HepG2 (cell line): ENCODE data around the gene SETD1A. TPM values are rescaled to one million over a fixed set of nuclear protein-coding genes. Genes with fewer than 3 reads are reported as not detected.
A peak's percentile ranks its signal among the peaks of the same experiment; 100 is the strongest.

Source experiments
- ATF7-NPFF ChIP-seq: sonication (generic); formaldehyde crosslinking; IDR thresholded peaks from 2 replicates; pipeline ENCODE4 v1.8.1; 2023; ENCODE audit warnings: mild to moderate bottlenecking, low read depth, missing genetic modification reagents, moderate library complexity
- GLI4 ChIP-seq: sonication (generic); formaldehyde crosslinking; IDR thresholded peaks from 2 replicates; pipeline ENCODE4 v1.5.1; 2020; ENCODE audit warnings: missing genetic modification reagents, mild to moderate bottlenecking, moderate library complexity, borderline replicate concordance
- HDAC1 ChIP-seq: sonication (generic); formaldehyde crosslinking; IDR thresholded peaks from 2 replicates; pipeline ENCODE4 v1.5.1; 2020; ENCODE audit warnings: mild to moderate bottlenecking, missing genetic modification reagents
- NFIC ChIP-seq: IDR thresholded peaks from 2 replicates; pipeline ENCODE4 v1.6.1; 2012; ENCODE audit warnings: mild to moderate bottlenecking, low read length, inconsistent platforms
- SMARCC2 ChIP-seq: fragments of 450-650 bp; IDR thresholded peaks from 2 replicates; pipeline ENCODE4 v1.6.1; 2017; ENCODE audit warnings: antibody characterized with exemption, mild to moderate bottlenecking
- SRSF1 ChIP-seq: fragments of 200-400 bp; formaldehyde crosslinking; optimal IDR thresholded peaks from 2 replicates; pipeline ENCODE3; 2017; ENCODE audit warnings: mild to moderate bottlenecking, low read depth, low read length, moderate library complexity
- TBX2 ChIP-seq: sonication (generic); formaldehyde crosslinking; IDR thresholded peaks from 2 replicates; pipeline ENCODE4 v1.5.0; 2020; ENCODE audit warnings: missing genetic modification reagents, mild to moderate bottlenecking, borderline replicate concordance
- ZNF101 ChIP-seq: sonication (generic); formaldehyde crosslinking; IDR thresholded peaks from 2 replicates; pipeline ENCODE4 v1.4.0; 2020; ENCODE audit warnings: mild to moderate bottlenecking, low read depth, missing genetic modification reagents, borderline replicate concordance
- ZNF550 ChIP-seq: sonication (generic); formaldehyde crosslinking; IDR thresholded peaks from 2 replicates; pipeline ENCODE4 v1.4.0; 2020; ENCODE audit warnings: mild to moderate bottlenecking, missing genetic modification reagents, borderline replicate concordance
- ZNF572 ChIP-seq: sonication (generic); formaldehyde crosslinking; IDR thresholded peaks from 2 replicates; pipeline ENCODE4 v1.5.1; 2020; ENCODE audit warnings: mild to moderate bottlenecking, missing genetic modification reagents
- ZNF605 ChIP-seq: sonication (generic); formaldehyde crosslinking; IDR thresholded peaks from 2 replicates; pipeline ENCODE4 v1.8.0; 2022; ENCODE audit warnings: mild to moderate bottlenecking, missing genetic modification reagents
- ZNF616 ChIP-seq: sonication (generic); formaldehyde crosslinking; IDR thresholded peaks from 2 replicates; pipeline ENCODE4 v1.5.0; 2020; ENCODE audit warnings: low read depth, mild to moderate bottlenecking, missing genetic modification reagents
- ZNF768 ChIP-seq: sonication (generic); formaldehyde crosslinking; IDR thresholded peaks from 2 replicates; pipeline ENCODE4 v1.4.0; 2020; ENCODE audit warnings: missing genetic modification reagents
- ZNF781 ChIP-seq: sonication (generic); formaldehyde crosslinking; IDR thresholded peaks from 2 replicates; pipeline ENCODE4 v1.5.1; 2020; ENCODE audit warnings: borderline replicate concordance, mild to moderate bottlenecking, missing genetic modification reagents; ENCODE audit errors: not compliant biosample characterization
- polyA plus RNA-seq, 8 experiments: library from polyadenylated mRNA; depleted of rRNA in 3 of 8; stranded (reverse) in 7 of 8; unstranded in 1 of 8; fragments of >200 nt; fragmentation: Illumina TruSeq in 4 of 8; extraction: Trizol in 4 of 8; gene quantifications; 2 replicates each; pipeline versions ENCODE4 v1.2.1 to v1.2.3, GENCODE V29; 2011 to 2016; ENCODE audit warnings: low read depth in 4 of 8, missing spikeins in 1 of 8, mixed read lengths in 1 of 8; ENCODE audit not compliant: insufficient read depth in 1 of 8
- total RNA-seq, 5 experiments: library from RNA; depleted of rRNA; stranded (reverse); fragments of >200 nt; fragmentation: Illumina TruSeq; extraction: Trizol; gene quantifications; 2 replicates each; pipeline ENCODE4 v1.2.3, GENCODE V29; 2016; ENCODE audit warnings: low read depth in 1 of 5
- TF ChIP-seq, protein P1 (sequence below): sonication (generic); formaldehyde crosslinking; IDR thresholded peaks from 2 replicates; pipeline ENCODE4 v1.9.0; 2021; ENCODE audit warnings: mild to moderate bottlenecking, missing genetic modification reagents
- TF ChIP-seq, protein P2 (sequence below): sonication (generic); formaldehyde crosslinking; IDR thresholded peaks from 2 replicates; pipeline ENCODE4 v1.4.0; 2020; ENCODE audit warnings: missing genetic modification reagents
- TF ChIP-seq, protein P3 (sequence below): sonication (generic); formaldehyde crosslinking; IDR thresholded peaks from 2 replicates; pipeline ENCODE4 v1.4.0; 2020; ENCODE audit warnings: missing genetic modification reagents
- TF ChIP-seq, protein P4 (sequence below): IDR thresholded peaks from 2 replicates; pipeline ENCODE4 v1.6.1; 2016; ENCODE audit warnings: missing compliant biosample characterization, missing genetic modification reagents, borderline replicate concordance

SETD1A gene
- total and polyA plus RNA-seq, 2 of the 13 experiments (the other 11 are each of a cell fraction or from before 2014, with no cell fraction given) = 3.8 to 5.6 TPM

DNA sequence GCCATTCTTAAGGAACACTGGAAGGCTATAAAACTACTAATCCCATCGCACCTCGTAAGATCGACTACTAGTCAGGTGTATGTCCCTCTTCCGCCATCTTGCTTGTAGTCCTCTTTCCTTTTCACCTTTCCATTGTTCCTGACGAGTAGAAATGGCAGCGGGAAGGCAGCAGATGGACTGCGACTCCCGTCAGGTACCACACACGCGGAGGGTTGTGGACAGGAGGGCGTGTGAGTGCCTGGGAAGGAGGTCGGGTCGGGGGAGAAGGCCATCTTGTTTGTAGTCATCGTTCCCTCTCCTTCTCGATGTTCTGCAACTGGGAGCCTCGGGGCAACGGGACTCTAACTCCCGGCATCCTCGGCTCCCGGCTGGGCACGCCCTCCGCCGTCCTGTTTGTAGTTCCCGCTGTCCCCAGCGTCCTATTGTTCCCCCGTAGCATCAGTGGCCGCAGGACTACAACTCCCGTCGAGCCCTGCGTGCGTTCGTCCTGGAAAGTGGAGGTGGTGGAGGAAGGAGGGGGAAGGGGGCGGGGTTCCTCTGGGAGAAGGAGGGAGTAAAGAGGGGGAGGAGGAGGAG, 34.5 kb upstream of the SETD1A start (continued):
- TF ChIP-seq, protein P1, sequence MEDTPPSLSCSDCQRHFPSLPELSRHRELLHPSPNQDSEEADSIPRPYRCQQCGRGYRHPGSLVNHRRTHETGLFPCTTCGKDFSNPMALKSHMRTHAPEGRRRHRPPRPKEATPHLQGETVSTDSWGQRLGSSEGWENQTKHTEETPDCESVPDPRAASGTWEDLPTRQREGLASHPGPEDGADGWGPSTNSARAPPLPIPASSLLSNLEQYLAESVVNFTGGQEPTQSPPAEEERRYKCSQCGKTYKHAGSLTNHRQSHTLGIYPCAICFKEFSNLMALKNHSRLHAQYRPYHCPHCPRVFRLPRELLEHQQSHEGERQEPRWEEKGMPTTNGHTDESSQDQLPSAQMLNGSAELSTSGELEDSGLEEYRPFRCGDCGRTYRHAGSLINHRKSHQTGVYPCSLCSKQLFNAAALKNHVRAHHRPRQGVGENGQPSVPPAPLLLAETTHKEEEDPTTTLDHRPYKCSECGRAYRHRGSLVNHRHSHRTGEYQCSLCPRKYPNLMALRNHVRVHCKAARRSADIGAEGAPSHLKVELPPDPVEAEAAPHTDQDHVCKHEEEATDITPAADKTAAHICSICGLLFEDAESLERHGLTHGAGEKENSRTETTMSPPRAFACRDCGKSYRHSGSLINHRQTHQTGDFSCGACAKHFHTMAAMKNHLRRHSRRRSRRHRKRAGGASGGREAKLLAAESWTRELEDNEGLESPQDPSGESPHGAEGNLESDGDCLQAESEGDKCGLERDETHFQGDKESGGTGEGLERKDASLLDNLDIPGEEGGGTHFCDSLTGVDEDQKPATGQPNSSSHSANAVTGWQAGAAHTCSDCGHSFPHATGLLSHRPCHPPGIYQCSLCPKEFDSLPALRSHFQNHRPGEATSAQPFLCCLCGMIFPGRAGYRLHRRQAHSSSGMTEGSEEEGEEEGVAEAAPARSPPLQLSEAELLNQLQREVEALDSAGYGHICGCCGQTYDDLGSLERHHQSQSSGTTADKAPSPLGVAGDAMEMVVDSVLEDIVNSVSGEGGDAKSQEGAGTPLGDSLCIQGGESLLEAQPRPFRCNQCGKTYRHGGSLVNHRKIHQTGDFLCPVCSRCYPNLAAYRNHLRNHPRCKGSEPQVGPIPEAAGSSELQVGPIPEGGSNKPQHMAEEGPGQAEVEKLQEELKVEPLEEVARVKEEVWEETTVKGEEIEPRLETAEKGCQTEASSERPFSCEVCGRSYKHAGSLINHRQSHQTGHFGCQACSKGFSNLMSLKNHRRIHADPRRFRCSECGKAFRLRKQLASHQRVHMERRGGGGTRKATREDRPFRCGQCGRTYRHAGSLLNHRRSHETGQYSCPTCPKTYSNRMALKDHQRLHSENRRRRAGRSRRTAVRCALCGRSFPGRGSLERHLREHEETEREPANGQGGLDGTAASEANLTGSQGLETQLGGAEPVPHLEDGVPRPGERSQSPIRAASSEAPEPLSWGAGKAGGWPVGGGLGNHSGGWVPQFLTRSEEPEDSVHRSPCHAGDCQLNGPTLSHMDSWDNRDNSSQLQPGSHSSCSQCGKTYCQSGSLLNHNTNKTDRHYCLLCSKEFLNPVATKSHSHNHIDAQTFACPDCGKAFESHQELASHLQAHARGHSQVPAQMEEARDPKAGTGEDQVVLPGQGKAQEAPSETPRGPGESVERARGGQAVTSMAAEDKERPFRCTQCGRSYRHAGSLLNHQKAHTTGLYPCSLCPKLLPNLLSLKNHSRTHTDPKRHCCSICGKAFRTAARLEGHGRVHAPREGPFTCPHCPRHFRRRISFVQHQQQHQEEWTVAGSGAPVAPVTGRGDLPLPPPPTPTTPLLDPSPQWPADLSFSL = no peak
- TF ChIP-seq NFIC (no peak), ZNF572 (CRISPR knock-in tag) (0 out of 2 replicates have a peak, but pooled peaks have one; percentile 60), ZNF101 (CRISPR knock-in tag) (no peak), ZNF768 (CRISPR knock-in tag) (no peak), ATF7-NPFF (CRISPR knock-in tag) (no peak; the same call in 1 of the 2 replicates), ZNF616 (CRISPR knock-in tag) (no peak; the same call in 1 of the 2 replicates), ZNF781 (no peak), SMARCC2 (no peak), TBX2 (CRISPR knock-in tag) (peak; percentile 28; the same call in 1 of the 2 replicates), ZNF550 (CRISPR knock-in tag) (no peak), HDAC1 (CRISPR knock-in tag) (peak; percentile 28; the same call in 1 of the 2 replicates), ZNF605 (no peak), SRSF1 (peak; percentile 63), GLI4 (CRISPR knock-in tag) (no peak)
- TF ChIP-seq, protein P2, sequence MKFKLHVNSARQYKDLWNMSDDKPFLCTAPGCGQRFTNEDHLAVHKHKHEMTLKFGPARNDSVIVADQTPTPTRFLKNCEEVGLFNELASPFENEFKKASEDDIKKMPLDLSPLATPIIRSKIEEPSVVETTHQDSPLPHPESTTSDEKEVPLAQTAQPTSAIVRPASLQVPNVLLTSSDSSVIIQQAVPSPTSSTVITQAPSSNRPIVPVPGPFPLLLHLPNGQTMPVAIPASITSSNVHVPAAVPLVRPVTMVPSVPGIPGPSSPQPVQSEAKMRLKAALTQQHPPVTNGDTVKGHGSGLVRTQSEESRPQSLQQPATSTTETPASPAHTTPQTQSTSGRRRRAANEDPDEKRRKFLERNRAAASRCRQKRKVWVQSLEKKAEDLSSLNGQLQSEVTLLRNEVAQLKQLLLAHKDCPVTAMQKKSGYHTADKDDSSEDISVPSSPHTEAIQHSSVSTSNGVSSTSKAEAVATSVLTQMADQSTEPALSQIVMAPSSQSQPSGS = no peak; the same call in 1 of the 2 replicates
- TF ChIP-seq, protein P3, sequence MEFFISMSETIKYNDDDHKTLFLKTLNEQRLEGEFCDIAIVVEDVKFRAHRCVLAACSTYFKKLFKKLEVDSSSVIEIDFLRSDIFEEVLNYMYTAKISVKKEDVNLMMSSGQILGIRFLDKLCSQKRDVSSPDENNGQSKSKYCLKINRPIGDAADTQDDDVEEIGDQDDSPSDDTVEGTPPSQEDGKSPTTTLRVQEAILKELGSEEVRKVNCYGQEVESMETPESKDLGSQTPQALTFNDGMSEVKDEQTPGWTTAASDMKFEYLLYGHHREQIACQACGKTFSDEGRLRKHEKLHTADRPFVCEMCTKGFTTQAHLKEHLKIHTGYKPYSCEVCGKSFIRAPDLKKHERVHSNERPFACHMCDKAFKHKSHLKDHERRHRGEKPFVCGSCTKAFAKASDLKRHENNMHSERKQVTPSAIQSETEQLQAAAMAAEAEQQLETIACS = peak; percentile 14; the same call in 1 of the 2 replicates
- TF ChIP-seq, protein P4, sequence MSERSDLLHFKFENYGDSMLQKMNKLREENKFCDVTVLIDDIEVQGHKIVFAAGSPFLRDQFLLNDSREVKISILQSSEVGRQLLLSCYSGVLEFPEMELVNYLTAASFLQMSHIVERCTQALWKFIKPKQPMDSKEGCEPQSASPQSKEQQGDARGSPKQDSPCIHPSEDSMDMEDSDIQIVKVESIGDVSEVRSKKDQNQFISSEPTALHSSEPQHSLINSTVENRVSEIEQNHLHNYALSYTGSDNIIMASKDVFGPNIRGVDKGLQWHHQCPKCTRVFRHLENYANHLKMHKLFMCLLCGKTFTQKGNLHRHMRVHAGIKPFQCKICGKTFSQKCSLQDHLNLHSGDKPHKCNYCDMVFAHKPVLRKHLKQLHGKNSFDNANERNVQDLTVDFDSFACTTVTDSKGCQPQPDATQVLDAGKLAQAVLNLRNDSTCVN (CRISPR knock-in tag) = no peak
